T-cell (primary cell): ENCODE measurements around the gene FIBIN. TPM values are rescaled to one million over a fixed set of nuclear protein-coding genes. Genes with fewer than 3 reads are reported as not detected.
"Not testable (repeated sequence)": the region's sequence is repeated elsewhere in the genome, so short reads cannot be mapped to it uniquely, and the experiment has no call there.

Experiments used
- ATAC-seq, 4 experiments: fragments of 200-7000 bp in 3 of 4; fragments of 150-1000 bp in 1 of 4; cut with Tn5 transposase; replicated peaks in 1 of 4; 1 replicate in 3 of 4; 2 replicates in 1 of 4; pipeline ENCODE4 v1.10.0; 2021; ENCODE audit warnings: moderate library complexity in 3 of 4, mild to moderate bottlenecking in 2 of 4, moderate number of reproducible peaks in 1 of 4
- CTCF ChIA-PET, 2 donors: fragments of 300-600 bp; sonication (Branson Sonifier 250); formaldehyde crosslinking; loops; one replicate each; lab custom pipeline; 2022; ENCODE audit warnings: antibody characterized with exemption in 2 of 2; lab: Charles Lee
- POLR2A ChIA-PET, 2 donors: fragments of 300-600 bp; sonication (Branson Sonifier 250); formaldehyde crosslinking; loops; one replicate each; lab custom pipeline; 2022; ENCODE audit warnings: antibody characterized with exemption in 2 of 2; lab: Charles Lee
- DNase-seq, 35 experiments: peaks; one replicate each; pipeline versions ENCODE4 v3.0.0 to v3.0.0-alpha.2; 2013 to 2023
- H3K27ac ChIP-seq: one replicate; pipeline ENCODE4 v1.5.1; 2013; ENCODE audit warnings: low read length
- H3K27me3 ChIP-seq, 2 experiments: replicated peaks in 1 of 2; 1 replicate in 1 of 2; 2 replicates in 1 of 2; pipeline versions ENCODE4 v1.6.1 to v1.7.0; 2013; ENCODE audit warnings: low read length in 1 of 2, mixed read lengths in 1 of 2; ENCODE audit not compliant: control insufficient read depth in 2 of 2, insufficient read depth in 2 of 2; ENCODE audit errors: extremely low read depth in 1 of 2
- H3K36me3 ChIP-seq, 2 donors: 1 replicate in 1 of 2; 2 replicates in 1 of 2; pipeline versions ENCODE4 v1.6.1 to v1.7.0; 2013; ENCODE audit warnings: low read length in 1 of 2; ENCODE audit not compliant: control insufficient read depth in 2 of 2, insufficient read depth in 1 of 2; ENCODE audit errors: extremely low read depth in 1 of 2
- H3K4me1 ChIP-seq, 2 experiments: 1 replicate in 1 of 2; 2 replicates in 1 of 2; pipeline versions ENCODE4 v1.6.1 to v1.7.0; 2013; ENCODE audit warnings: low read length in 2 of 2, mixed read lengths in 1 of 2; ENCODE audit not compliant: insufficient read depth in 2 of 2, control insufficient read depth in 1 of 2; ENCODE audit errors: extremely low read depth in 1 of 2
- H3K4me3 ChIP-seq, 2 donors: 1 replicate in 1 of 2; 2 replicates in 1 of 2; pipeline versions ENCODE4 v1.5.1 to v1.7.0; 2013; ENCODE audit warnings: mild to moderate bottlenecking in 2 of 2, low read length in 1 of 2, moderate library complexity in 1 of 2; ENCODE audit not compliant: control insufficient read depth in 1 of 2; ENCODE audit errors: extremely low read depth in 1 of 2
- H3K9me3 ChIP-seq: 2 replicates; pipeline ENCODE4 v1.7.0; 2013
- H3K27ac Mint-ChIP-seq, 2 donors: one replicate each; pipeline ENCODE4 v1.8.0; 2020 to 2021; ENCODE audit warnings: mild to moderate bottlenecking in 2 of 2, mixed read lengths in 2 of 2
- H3K27me3 Mint-ChIP-seq, 2 donors: one replicate each; pipeline ENCODE4 v1.8.0; 2021 to 2022; ENCODE audit warnings: mixed read lengths in 2 of 2
- H3K36me3 Mint-ChIP-seq: one replicate; pipeline ENCODE4 v1.8.0; 2021; ENCODE audit warnings: mixed read lengths
- H3K4me1 Mint-ChIP-seq, 3 donors: one replicate each; pipeline ENCODE4 v1.8.0; 2020 to 2022; ENCODE audit warnings: mixed read lengths in 3 of 3, mild to moderate bottlenecking in 1 of 3
- H3K4me3 Mint-ChIP-seq, 3 donors: one replicate each; pipeline ENCODE4 v1.8.0; 2020 to 2022; ENCODE audit warnings: mild to moderate bottlenecking in 3 of 3, mixed read lengths in 3 of 3, moderate library complexity in 3 of 3
- H3K9me3 Mint-ChIP-seq, 3 donors: one replicate each; pipeline ENCODE4 v1.8.0; 2020 to 2022; ENCODE audit warnings: mixed read lengths in 3 of 3
- WGBS: methylation state at CpG from one replicate; pipeline ENCODE4 v1.1.5; 2013; ENCODE audit warnings: missing lambda C conversion rate; ENCODE audit not compliant: insufficient coverage; 5-methylcytosine and 5-hydroxymethylcytosine counted together
- total RNA-seq, 35 experiments: library from RNA in 6 of 35; stranded (reverse) in 6 of 35; fragments of 120-200 nt in 1 of 35; gene quantifications; one replicate each; pipeline versions ENCODE4 v1.2.1 to v1.2.4 and lab custom pipeline; 2013 to 2026

The FIBIN gene
- total RNA-seq, 5 donors from 2014 or later (not counting 1 experiment from before 2014, with no cell fraction given), result not detected

DNA sequence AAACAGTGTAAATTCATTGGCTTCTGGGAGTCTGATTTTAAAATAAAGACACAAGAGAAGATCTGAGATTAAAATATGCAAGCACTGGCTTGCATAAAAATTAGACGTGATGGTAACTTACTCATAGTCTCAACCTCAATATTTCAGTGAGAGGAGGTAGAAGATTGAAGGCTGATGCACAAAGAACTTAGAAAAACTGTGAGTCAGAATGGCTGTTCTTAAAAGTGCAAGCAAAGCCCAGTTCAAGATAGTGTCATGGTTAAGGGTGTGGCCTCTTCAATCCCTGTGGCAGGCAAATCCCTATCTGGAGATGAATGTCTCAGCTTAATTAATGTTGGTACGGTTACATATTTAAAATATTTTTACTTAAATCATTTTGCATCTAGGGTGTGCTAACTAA, 33.6 kb upstream of the FIBIN start:
- H3K36me3 ChIP-seq, result no peaks in the 10 kb centered on the region
- no CpG with 5 or more reads among the region's 2 CpGs for WGBS
- H3K9me3 ChIP-seq, result no peaks in the 10 kb centered on the region
- ATAC-seq (no peak), DNase-seq (no peak)
- Mint-ChIP-seq H3K27me3 (no peaks in the 10 kb centered on the region), H3K4me1 (no peaks in the 10 kb centered on the region), H3K36me3 (no peaks in the 10 kb centered on the region), H3K27ac (no peak overlapping the region), H3K4me3 (no peak overlapping the region), H3K9me3 (peaks cover 4% of the 10 kb centered on the region in 3 donors)
- no peaks in the 10 kb centered on the region for H3K4me1 ChIP-seq
- H3K27ac ChIP-seq, result no peak overlapping the region
- no peak overlapping the region for H3K4me3 ChIP-seq
- ChIA-PET CTCF (no interaction called here), POLR2A (no interaction called here)
- no peaks in the 10 kb centered on the region for H3K27me3 ChIP-seq

GRCh38 chr11:26963764-26964163, 30.1 kb upstream of the FIBIN start:
- no peaks in the 10 kb centered on the region for H3K4me1 ChIP-seq
- no peaks in the 10 kb centered on the region for H3K4me1 Mint-ChIP-seq
- H3K27me3 Mint-ChIP-seq, result no peaks in the 10 kb centered on the region
- H3K4me3 Mint-ChIP-seq, result no peak overlapping the region
- ATAC-seq (no peak), DNase-seq (no peak)
- 83% methylated on average over 1 of the region's 1 CpG for WGBS
- ChIA-PET POLR2A (no interaction called here), CTCF (no interaction called here)
- no peak overlapping the region for H3K27ac Mint-ChIP-seq
- H3K27ac ChIP-seq, result no peak overlapping the region
- H3K9me3 ChIP-seq, result no peaks in the 10 kb centered on the region
- H3K27me3 ChIP-seq, result no peaks in the 10 kb centered on the region
- peaks cover 0 to 4% (median 0%) of the 10 kb centered on the region in 3 donors for H3K9me3 Mint-ChIP-seq
- no peak overlapping the region for H3K4me3 ChIP-seq
- H3K36me3 ChIP-seq, result no peaks in the 10 kb centered on the region
- H3K36me3 Mint-ChIP-seq, result no peaks in the 10 kb centered on the region

DNA sequence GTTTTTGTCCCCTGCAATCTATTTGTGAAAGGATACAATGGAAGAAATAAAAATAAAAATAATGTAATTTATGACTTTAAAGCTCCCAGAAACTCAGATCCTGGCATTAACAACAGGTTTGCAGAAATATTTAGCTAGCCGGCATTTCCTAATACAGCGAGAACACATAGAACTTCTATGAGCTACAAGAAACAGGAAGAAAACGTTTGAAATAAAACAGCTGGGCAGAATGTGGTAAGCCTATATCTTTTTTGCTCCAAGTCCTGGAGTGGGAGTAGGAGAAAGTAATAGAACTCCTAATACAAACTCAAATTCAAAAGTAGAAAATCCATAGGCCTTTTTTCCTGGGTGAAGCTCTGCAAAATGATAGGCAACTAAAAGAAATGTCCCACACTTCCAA, 29.6 kb upstream of the FIBIN start:
- ChIA-PET POLR2A (no interaction called here), CTCF (no interaction called here)
- no peak for ATAC-seq
- Histone ChIP-seq H3K27ac (no peak overlapping the region), H3K4me1 (no peaks in the 10 kb centered on the region), H3K4me3 (no peak overlapping the region), H3K27me3 (no peaks in the 10 kb centered on the region), H3K9me3 (no peaks in the 10 kb centered on the region), H3K36me3 (no peaks in the 10 kb centered on the region)
- WGBS, result no CpG with 5 or more reads among the region's 3 CpGs
- Mint-ChIP-seq H3K27me3 (no peaks in the 10 kb centered on the region), H3K36me3 (no peaks in the 10 kb centered on the region), H3K9me3 (peaks cover 0 to 4% (median 0%) of the 10 kb centered on the region in 3 donors), H3K4me3 (no peak overlapping the region), H3K27ac (no peak overlapping the region), H3K4me1 (no peaks in the 10 kb centered on the region)
- no peak for DNase-seq

DNA sequence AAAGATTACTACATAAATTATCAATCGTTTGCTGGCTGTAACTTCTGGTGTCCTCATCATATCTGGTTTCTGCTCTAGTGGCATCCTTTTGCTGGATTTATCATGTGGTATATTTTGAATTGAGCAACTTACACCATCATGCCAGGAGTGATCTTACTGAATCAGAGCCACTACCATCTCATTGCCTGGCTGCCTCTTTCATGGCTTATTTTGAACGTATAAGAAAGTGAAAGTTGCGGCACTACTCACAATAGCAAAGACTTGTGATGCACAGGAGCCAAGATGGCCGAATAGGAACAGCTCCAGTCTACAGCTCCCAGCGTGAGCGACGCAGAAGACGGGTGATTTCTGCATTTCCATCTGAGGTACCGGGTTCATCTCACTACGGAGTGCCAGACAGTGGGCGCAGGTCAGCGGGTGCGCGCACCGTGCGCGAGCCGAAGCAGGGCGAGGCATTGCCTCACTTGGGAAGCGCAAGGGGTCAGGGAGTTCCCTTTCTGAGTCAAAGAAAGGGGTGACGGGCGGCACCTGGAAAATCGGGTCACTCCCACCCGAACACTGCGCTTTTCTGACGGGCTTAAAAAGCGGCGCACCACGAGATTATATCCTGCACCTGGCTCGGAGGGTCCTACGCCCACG, 28.9 kb upstream of the FIBIN start:
- ATAC-seq, H3K36me3 Mint-ChIP-seq, H3K4me1 Mint-ChIP-seq, H3K27ac Mint-ChIP-seq, H3K9me3 ChIP-seq, H3K27me3 ChIP-seq, H3K9me3 Mint-ChIP-seq, POLR2A ChIA-PET, H3K27me3 Mint-ChIP-seq, H3K4me3 Mint-ChIP-seq, H3K36me3 ChIP-seq, DNase-seq, H3K4me3 ChIP-seq, H3K4me1 ChIP-seq, CTCF ChIA-PET, H3K27ac ChIP-seq: not testable (repeated sequence)
- WGBS, result no CpG with 5 or more reads among the region's 32 CpGs

DNA sequence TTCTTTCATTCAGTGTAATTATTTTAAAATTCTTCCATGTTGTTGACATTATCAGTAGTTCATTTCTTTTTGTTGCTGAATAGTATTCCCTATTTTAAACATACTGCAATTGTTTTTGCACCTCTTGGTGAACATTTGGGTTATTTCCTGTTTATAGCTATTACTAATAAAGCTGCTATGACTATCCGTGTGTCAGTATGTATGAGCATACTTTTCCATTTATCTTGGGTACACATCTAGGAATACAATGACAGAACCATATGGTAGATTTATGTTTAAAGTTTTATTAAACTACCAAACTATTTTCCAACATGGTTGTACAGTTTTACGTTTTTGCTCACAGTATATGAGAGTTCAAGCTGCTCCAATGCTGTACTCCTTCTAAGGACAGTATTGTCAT, 22.0 kb upstream of the FIBIN start:
- Mint-ChIP-seq H3K27me3 (no peaks in the 10 kb centered on the region), H3K4me1 (no peaks in the 10 kb centered on the region)
- WGBS, result no CpG with 5 or more reads among the region's 2 CpGs

GRCh38 chr11:26974069-26974783, 19.7 kb upstream of the FIBIN start:
- no peaks in the 10 kb centered on the region for H3K27me3 ChIP-seq
- no peaks in the 10 kb centered on the region for H3K36me3 Mint-ChIP-seq
- no peaks in the 10 kb centered on the region for H3K36me3 ChIP-seq
- ATAC-seq (no peak), DNase-seq (no peak)
- no peak overlapping the region for H3K4me3 Mint-ChIP-seq
- CTCF ChIA-PET, result no interaction called here
- no peaks in the 10 kb centered on the region for H3K4me1 Mint-ChIP-seq
- no peaks in the 10 kb centered on the region for H3K4me1 ChIP-seq
- H3K27ac ChIP-seq, result no peak overlapping the region
- POLR2A ChIA-PET, result no interaction called here
- H3K9me3 ChIP-seq, result no peaks in the 10 kb centered on the region
- WGBS, result no CpG with 5 or more reads among the region's 3 CpGs
- H3K4me3 ChIP-seq, result no peak overlapping the region
- H3K27me3 Mint-ChIP-seq, result no peaks in the 10 kb centered on the region
- peaks cover 4 to 11% (median 7%) of the 10 kb centered on the region in 3 donors for H3K9me3 Mint-ChIP-seq
- no peak overlapping the region for H3K27ac Mint-ChIP-seq

More for the DNA sequence above, 22.0 kb upstream of the FIBIN start:
- Histone ChIP-seq H3K36me3 (no peaks in the 10 kb centered on the region), H3K4me1 (no peaks in the 10 kb centered on the region), H3K4me3 (no peak overlapping the region), H3K27ac (no peak overlapping the region), H3K9me3 (no peaks in the 10 kb centered on the region), H3K27me3 (no peaks in the 10 kb centered on the region)
- DNase-seq (no peak), ATAC-seq (no peak)
- peaks cover 3 to 5% (median 4%) of the 10 kb centered on the region in 3 donors for H3K9me3 Mint-ChIP-seq
- H3K27ac Mint-ChIP-seq, result no peak overlapping the region
- ChIA-PET POLR2A (no interaction called here), CTCF (interaction anchor here in 1 of 2 donors (0.7 kb wide), 1 partner anchor 62 kb away, joined by 3 read pairs; no protein-coding TSS in a partner anchor)
- H3K36me3 Mint-ChIP-seq, result no peaks in the 10 kb centered on the region
- no peak overlapping the region for H3K4me3 Mint-ChIP-seq
